ENCODE data around the gene MEAK7.

MEAK7 gene

GRCh38 chr16:84482951-84483881 is 21.2 kb downstream of the MEAK7 start:
- H3K4me3 ChIP-seq (ENCODE audit: low read length) = no peak overlapping the region
- TF ChIP-seq ZNF274 (IDR thresholded peaks at IDR 0.05; ENCODE audit: low read depth, low read length) = no peak

- no peak overlapping the region for H3K4me3 ChIP-seq (ENCODE audit: low read length)
- no peak for TF ChIP-seq ZNF274 (IDR thresholded peaks at IDR 0.05; ENCODE audit: low read depth, low read length)
Observed at GRCh38 chr16:84482001-84482891, 22.2 kb downstream of the MEAK7 start.

- TF ChIP-seq ZNF274 (IDR thresholded peaks at IDR 0.05; ENCODE audit: low read depth, low read length) = no peak
Observed at GRCh38 chr16:84481051-84481735, 23.3 kb downstream of the MEAK7 start.

GRCh38 chr16:84479716-84480450 is 24.6 kb downstream of the MEAK7 start:
- TF ChIP-seq ZNF274 (IDR thresholded peaks at IDR 0.05; ENCODE audit: low read depth, low read length) = no peak
- H3K4me3 ChIP-seq (ENCODE audit: low read length) = no peak overlapping the region

More at GRCh38 chr16:84481051-84481735, 23.3 kb downstream of the MEAK7 start:
- no peak overlapping the region for H3K4me3 ChIP-seq (ENCODE audit: low read length)

- H3K4me3 ChIP-seq (ENCODE audit: low read length) = no peak overlapping the region
- TF ChIP-seq ZNF274 (IDR thresholded peaks at IDR 0.05; ENCODE audit: low read depth, low read length) = no peak
Observed at GRCh38 chr16:84478172-84478947, 26.1 kb downstream of the MEAK7 start.

GRCh38 chr16:84477661-84478060 is 26.8 kb downstream of the MEAK7 start:
- no peak overlapping the region for H3K4me3 ChIP-seq (ENCODE audit: low read length)
- TF ChIP-seq ZNF274 (IDR thresholded peaks at IDR 0.05; ENCODE audit: low read depth, low read length) = no peak

- no peak for TF ChIP-seq ZNF274 (IDR thresholded peaks at IDR 0.05; ENCODE audit: low read depth, low read length)
- no peak overlapping the region for H3K4me3 ChIP-seq (ENCODE audit: low read length)
Observed at GRCh38 chr16:84476401-84476800, 28.1 kb downstream of the MEAK7 start.

- H3K4me3 ChIP-seq (ENCODE audit: low read length) = no peak overlapping the region
- no peak for TF ChIP-seq ZNF274 (IDR thresholded peaks at IDR 0.05; ENCODE audit: low read depth, low read length)
Observed at GRCh38 chr16:84475643-84476240, 28.7 kb downstream of the MEAK7 start.

GRCh38 chr16:84471966-84472365 is 32.5 kb downstream of the MEAK7 start:
- TF ChIP-seq ZNF274 (IDR thresholded peaks at IDR 0.05; ENCODE audit: low read depth, low read length) = no peak
- H3K4me3 ChIP-seq (ENCODE audit: low read length) = no peak overlapping the region

GRCh38 chr16:84471316-84471715 is 33.1 kb downstream of the MEAK7 start:
- no peak overlapping the region for H3K4me3 ChIP-seq (ENCODE audit: low read length)
- no peak for TF ChIP-seq ZNF274 (IDR thresholded peaks at IDR 0.05; ENCODE audit: low read depth, low read length)

- TF ChIP-seq ZNF274 (IDR thresholded peaks at IDR 0.05; ENCODE audit: low read depth, low read length) = no peak
- H3K4me3 ChIP-seq (ENCODE audit: low read length) = no peak overlapping the region
Observed at GRCh38 chr16:84467709-84468108, 36.8 kb downstream of the MEAK7 start.

GRCh38 chr16:84467256-84467655 is 37.2 kb downstream of the MEAK7 start:
- TF ChIP-seq ZNF274 (IDR thresholded peaks at IDR 0.05; ENCODE audit: low read depth, low read length) = no peak

More at GRCh38 chr16:84467256-84467655, 37.2 kb downstream of the MEAK7 start:
- H3K4me3 ChIP-seq (ENCODE audit: low read length) = no peak overlapping the region
